Endometrial microvascular endothelial cells (primary cell): ENCODE measurements around the gene UHMK1. TPM values are rescaled to one million over a fixed set of nuclear protein-coding genes. Genes with fewer than 3 reads are reported as not detected.
"Not testable (repeated sequence)": the region's sequence is repeated elsewhere in the genome, so short reads cannot be mapped to it uniquely, and the experiment has no call there.

ENCODE experiments used
- in situ Hi-C: cut with HindIII; loops from 2 replicates; pipeline ENCODE4 v1.10.0; 2017; ENCODE audit warnings: low sequenced_read_pairs, low pct_unique_long_range_greater_than_20kb; ENCODE audit errors: inconsistent ontology term
- total RNA-seq: library from RNA; depleted of rRNA; stranded (reverse); fragments of >200 nt; gene quantifications from one replicate; pipeline ENCODE4 v1.2.3, GENCODE V29; 2015; ENCODE audit errors: inconsistent ontology term

Gene UHMK1
- total RNA-seq, 1 donor from 2014 or later = 58.2 TPM

- in situ Hi-C loops = no loop called here
These were observed 63.5 kb downstream of the UHMK1 start for GRCh38 chr1:162561037-162561615.

GRCh38 chr1:162561616-162562469, 64.2 kb downstream of the UHMK1 start, which contains the start of gene UAP1:
TSS of gene UAP1 (plus strand) at chr1:162561722. CDS start at chr1:162566069, 4,347 bp downstream.
- in situ Hi-C loops = no loop called here

- in situ Hi-C loops = no loop called here
These were observed 64.8 kb downstream of the UHMK1 start for GRCh38 chr1:162562470-162562828.

GRCh38 chr1:162564762-162565218, 67.2 kb downstream of the UHMK1 start:
- in situ Hi-C loops = no loop called here

GRCh38 chr1:162565460-162565859, 67.8 kb downstream of the UHMK1 start:
- in situ Hi-C loops = no loop called here

GRCh38 chr1:162566870-162567269, 69.3 kb downstream of the UHMK1 start:
- in situ Hi-C loops = no loop called here

GRCh38 chr1:162568802-162569201, 71.2 kb downstream of the UHMK1 start:
- in situ Hi-C loops = no loop called here

- in situ Hi-C loops = no loop called here
These were observed 73.1 kb downstream of the UHMK1 start for GRCh38 chr1:162570718-162571117.

- in situ Hi-C loops = not testable (repeated sequence)
These were observed 73.5 kb downstream of the UHMK1 start for GRCh38 chr1:162571121-162571520.

GRCh38 chr1:162571696-162572095, 74.1 kb downstream of the UHMK1 start:
- in situ Hi-C loops = no loop called here

GRCh38 chr1:162573136-162573535, 75.5 kb downstream of the UHMK1 start:
- in situ Hi-C loops = no loop called here

- in situ Hi-C loops = no loop called here
These were observed 80.6 kb downstream of the UHMK1 start for GRCh38 chr1:162578071-162578700.

- in situ Hi-C loops = no loop called here
These were observed 81.3 kb downstream of the UHMK1 start for GRCh38 chr1:162578936-162579335.

Other genes with a start within 250 kb of the UHMK1 start
- not detected for gene SPATA46, start 121.0 kb upstream of the UHMK1 start, total RNA-seq
- gene C1orf226, start 116.1 kb upstream of the UHMK1 start, total RNA-seq = 2.1 TPM
- gene SH2D1B, start 85.7 kb upstream of the UHMK1 start, total RNA-seq = not detected
- gene UAP1, start 63.9 kb downstream of the UHMK1 start, total RNA-seq = 183 TPM
- gene DDR2, start 134.6 kb downstream of the UHMK1 start, total RNA-seq = 2.7 TPM